ENCODE data around the gene KRT26. TPM values are rescaled to one million over a fixed set of nuclear protein-coding genes. Genes with fewer than 3 reads are reported as not detected.

KRT26 gene
- total RNA-seq, 4 donors from 2014 or later = not detected

DNA sequence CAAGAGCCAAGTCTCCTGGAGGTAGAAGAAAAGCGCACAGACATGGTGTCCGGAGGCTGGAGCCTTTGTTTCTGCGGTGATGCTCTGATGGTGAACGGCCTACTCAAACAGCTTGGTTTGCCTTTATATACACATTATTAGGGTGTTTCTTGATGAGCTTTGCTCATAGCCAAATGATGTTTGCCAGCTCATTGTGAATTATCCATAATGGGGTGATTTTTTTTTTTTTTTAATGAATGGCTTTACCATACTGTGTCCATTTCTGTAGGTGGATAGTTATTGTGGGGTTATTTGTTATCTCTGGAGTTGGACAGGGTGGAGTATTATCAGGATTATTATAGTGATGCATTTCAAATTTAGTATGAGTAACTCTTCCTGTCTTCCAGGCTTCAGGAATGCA lies 10.4 kb upstream of the KRT26 start, which contains the start of gene KRT27:
TSS of gene KRT27 (minus strand) at position 101 of the 400 bp plus-strand sequence. CDS start at position 44, 57 bp downstream.
- Histone ChIP-seq H3K4me3 (no peak within 1 kb of the TSS), H3K9me3 (no peaks in the 10 kb centered on the region), H3K4me1 (no peaks in the 10 kb centered on the region), H3K27me3 (peaks cover 50% of the 10 kb centered on the region), H3K27ac (no peak within 1 kb of the TSS), H3K36me3 (no peaks in the 10 kb centered on the region)
- 73 to 92% methylated on average over 2 to 4 of the region's 4 CpGs for WGBS, 2 donors (ENCODE audit: low coverage in 1 of 2)
- no peak for TF ChIP-seq EP300 (IDR thresholded peaks at IDR 0.05)
- no peak for TF ChIP-seq POLR2AphosphoS5 (IDR thresholded peaks at IDR 0.05)
- no peak for TF ChIP-seq POLR2A (IDR thresholded peaks at IDR 0.05)
- TF ChIP-seq, protein P1, sequence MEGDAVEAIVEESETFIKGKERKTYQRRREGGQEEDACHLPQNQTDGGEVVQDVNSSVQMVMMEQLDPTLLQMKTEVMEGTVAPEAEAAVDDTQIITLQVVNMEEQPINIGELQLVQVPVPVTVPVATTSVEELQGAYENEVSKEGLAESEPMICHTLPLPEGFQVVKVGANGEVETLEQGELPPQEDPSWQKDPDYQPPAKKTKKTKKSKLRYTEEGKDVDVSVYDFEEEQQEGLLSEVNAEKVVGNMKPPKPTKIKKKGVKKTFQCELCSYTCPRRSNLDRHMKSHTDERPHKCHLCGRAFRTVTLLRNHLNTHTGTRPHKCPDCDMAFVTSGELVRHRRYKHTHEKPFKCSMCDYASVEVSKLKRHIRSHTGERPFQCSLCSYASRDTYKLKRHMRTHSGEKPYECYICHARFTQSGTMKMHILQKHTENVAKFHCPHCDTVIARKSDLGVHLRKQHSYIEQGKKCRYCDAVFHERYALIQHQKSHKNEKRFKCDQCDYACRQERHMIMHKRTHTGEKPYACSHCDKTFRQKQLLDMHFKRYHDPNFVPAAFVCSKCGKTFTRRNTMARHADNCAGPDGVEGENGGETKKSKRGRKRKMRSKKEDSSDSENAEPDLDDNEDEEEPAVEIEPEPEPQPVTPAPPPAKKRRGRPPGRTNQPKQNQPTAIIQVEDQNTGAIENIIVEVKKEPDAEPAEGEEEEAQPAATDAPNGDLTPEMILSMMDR (IDR thresholded peaks at IDR 0.05) = no peak
- no peak for ATAC-seq

DNA sequence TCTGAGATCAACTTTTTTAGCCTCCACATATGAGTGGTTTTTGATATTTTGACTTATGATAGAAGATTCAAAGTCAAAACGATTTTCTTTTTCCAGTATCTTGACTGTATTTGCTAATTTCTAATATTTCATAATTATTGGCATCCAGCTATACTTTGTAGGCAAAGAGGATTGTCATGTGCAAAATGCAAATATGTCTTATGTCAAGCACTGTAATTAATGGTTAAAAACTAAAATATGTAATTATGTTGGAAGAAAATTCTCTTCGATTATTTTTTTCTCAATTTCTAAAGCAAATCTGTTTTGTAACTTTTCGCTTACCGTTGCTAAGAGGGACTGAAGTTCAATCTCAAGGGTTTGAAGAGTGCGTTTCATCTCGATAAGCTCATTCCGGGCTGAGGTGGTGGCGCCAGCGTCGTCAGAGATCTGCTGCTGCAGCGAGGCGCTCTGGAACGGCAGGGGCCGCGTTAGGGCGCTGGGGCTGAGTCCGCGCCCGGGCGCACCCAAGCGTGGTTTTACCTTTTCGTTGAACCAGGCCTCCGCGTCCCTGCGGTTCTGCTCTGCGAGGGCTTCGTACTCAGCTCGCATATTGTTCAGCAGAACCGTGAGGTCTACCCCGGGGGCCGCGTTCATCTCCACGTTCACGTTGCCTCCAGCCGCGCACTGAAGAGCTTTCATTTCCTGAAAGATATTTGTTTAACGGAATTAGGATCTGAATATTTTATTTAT lies 7.3 kb upstream of the KRT26 start:
- peak overlapping the region in 1 of 2 donors; percentile 20 for H3K4me3 ChIP-seq
- no peaks in the 10 kb centered on the region for H3K36me3 ChIP-seq
- H3K9me3 ChIP-seq = no peaks in the 10 kb centered on the region
- peaks cover 68% of the 10 kb centered on the region for H3K27me3 ChIP-seq
- H3K27ac ChIP-seq = no peak overlapping the region
- 33 to 64% methylated on average over 4 to 22 of the region's 37 CpGs for WGBS, 2 donors (ENCODE audit: low coverage in 1 of 2)
- TF ChIP-seq, protein P1 (IDR thresholded peaks at IDR 0.05) = no peak
- no peak for TF ChIP-seq POLR2A (IDR thresholded peaks at IDR 0.05)
- TF ChIP-seq POLR2AphosphoS5 (IDR thresholded peaks at IDR 0.05) = no peak
- no peak for TF ChIP-seq EP300 (IDR thresholded peaks at IDR 0.05)
- H3K4me1 ChIP-seq = no peaks in the 10 kb centered on the region
- no peak for ATAC-seq

DNA sequence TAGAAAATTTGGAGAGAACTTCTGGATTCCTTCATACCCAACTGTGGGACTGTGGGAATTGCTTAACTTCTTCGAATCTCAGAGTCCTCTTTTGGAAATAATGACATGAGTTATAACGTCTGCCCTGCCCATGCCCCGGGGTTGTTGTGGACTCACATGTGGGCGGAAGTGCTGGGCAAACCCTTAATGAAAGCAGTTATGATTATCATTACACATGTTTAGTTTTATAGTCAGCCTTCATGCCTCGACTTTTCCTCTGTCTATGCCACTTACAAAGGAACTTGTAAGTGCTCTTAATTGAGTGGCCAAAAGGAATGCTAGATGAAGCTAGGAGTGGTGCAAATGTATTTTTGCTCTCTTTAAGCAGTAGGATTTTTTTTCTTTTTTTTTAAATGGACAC lies 6.5 kb upstream of the KRT26 start:
- H3K9me3 ChIP-seq = no peaks in the 10 kb centered on the region
- H3K4me3 ChIP-seq = no peak overlapping the region
- peaks cover 70% of the 10 kb centered on the region for H3K27me3 ChIP-seq
- WGBS, 2 donors (ENCODE audit: low coverage in 1 of 2) = 75 to 94% methylated on average over 5 of the region's 5 CpGs
- H3K36me3 ChIP-seq = no peaks in the 10 kb centered on the region
- no peak overlapping the region for H3K27ac ChIP-seq
- TF ChIP-seq, protein P1 (IDR thresholded peaks at IDR 0.05) = no peak
- TF ChIP-seq EP300 (IDR thresholded peaks at IDR 0.05) (no peak), POLR2AphosphoS5 (IDR thresholded peaks at IDR 0.05) (no peak), POLR2A (IDR thresholded peaks at IDR 0.05) (no peak)
- H3K4me1 ChIP-seq = no peaks in the 10 kb centered on the region
- ATAC-seq = no peak

DNA sequence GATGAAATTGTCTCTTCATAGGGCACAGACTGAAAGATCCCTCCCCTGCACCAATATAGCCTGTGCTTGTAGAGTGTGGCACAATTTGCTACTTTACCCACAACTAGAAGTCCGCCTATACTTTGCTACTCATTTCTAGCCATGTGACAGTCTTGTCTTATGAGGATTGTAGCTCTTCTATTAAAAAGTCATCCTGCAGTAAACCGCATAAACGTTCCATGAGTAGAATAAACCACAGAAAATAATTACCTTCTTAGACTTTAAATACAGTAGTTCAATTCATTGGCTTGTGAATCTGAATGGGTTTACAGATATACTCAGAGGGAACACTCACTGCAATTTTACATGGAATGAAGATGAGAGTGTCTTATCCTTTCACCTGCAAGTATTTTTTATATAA lies 6.0 kb upstream of the KRT26 start:
- 78 to 100% methylated on average over 1 to 3 of the region's 3 CpGs for WGBS, 2 donors (ENCODE audit: low coverage in 1 of 2)
- H3K4me3 ChIP-seq = no peak overlapping the region
- no peak for ATAC-seq
- TF ChIP-seq EP300 (IDR thresholded peaks at IDR 0.05) = no peak
- TF ChIP-seq, protein P1 (IDR thresholded peaks at IDR 0.05) = no peak
- no peak for TF ChIP-seq POLR2AphosphoS5 (IDR thresholded peaks at IDR 0.05)
- TF ChIP-seq POLR2A (IDR thresholded peaks at IDR 0.05) = no peak
- peaks cover 72% of the 10 kb centered on the region for H3K27me3 ChIP-seq
- no peaks in the 10 kb centered on the region for H3K9me3 ChIP-seq
- no peaks in the 10 kb centered on the region for H3K36me3 ChIP-seq
- no peak overlapping the region for H3K27ac ChIP-seq
- no peaks in the 10 kb centered on the region for H3K4me1 ChIP-seq

DNA sequence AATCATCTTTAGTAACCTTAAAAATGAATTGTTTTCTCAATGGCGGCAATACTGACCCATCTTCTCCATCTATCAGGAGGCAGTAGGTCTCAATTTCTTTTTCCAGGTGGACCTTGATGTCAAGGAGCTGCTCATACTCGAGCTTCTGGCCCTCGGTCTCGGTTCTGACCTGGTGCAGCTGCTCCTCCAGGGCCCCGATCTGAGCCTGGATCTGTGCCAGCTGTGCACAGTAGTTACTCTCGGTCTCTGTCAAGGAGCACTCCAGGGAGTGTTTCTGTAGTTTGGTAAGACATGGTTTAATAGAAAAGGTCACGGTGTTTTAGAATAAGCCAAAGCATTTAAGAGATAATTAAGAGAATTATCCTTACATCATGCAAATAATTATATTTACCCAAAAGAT lies 5.5 kb upstream of the KRT26 start:
- no peaks in the 10 kb centered on the region for H3K36me3 ChIP-seq
- peaks cover 77% of the 10 kb centered on the region for H3K27me3 ChIP-seq
- ATAC-seq = no peak
- no peak overlapping the region for H3K4me3 ChIP-seq
- H3K27ac ChIP-seq = no peak overlapping the region
- no peaks in the 10 kb centered on the region for H3K4me1 ChIP-seq
- no peaks in the 10 kb centered on the region for H3K9me3 ChIP-seq
- 50 to 52% methylated on average over 6 to 7 of the region's 7 CpGs for WGBS, 2 donors (ENCODE audit: low coverage in 1 of 2)
- TF ChIP-seq POLR2AphosphoS5 (IDR thresholded peaks at IDR 0.05) (no peak), POLR2A (IDR thresholded peaks at IDR 0.05) (no peak), EP300 (IDR thresholded peaks at IDR 0.05) (no peak)
- TF ChIP-seq, protein P1 (IDR thresholded peaks at IDR 0.05) = no peak
